HG02885 (cell line): ENCODE measurements around the gene RTP3.
A peak's percentile ranks its signal among the peaks of the same experiment; 100 is the strongest.

ENCODE experiments used
- ATAC-seq: cut with Tn5 transposase; IDR thresholded peaks from one replicate; pipeline ENCODE4 v1.9.1; 2021; ENCODE audit warnings: mild to moderate bottlenecking; ENCODE audit not compliant: unreplicated experiment, poor library complexity

The RTP3 gene

DNA sequence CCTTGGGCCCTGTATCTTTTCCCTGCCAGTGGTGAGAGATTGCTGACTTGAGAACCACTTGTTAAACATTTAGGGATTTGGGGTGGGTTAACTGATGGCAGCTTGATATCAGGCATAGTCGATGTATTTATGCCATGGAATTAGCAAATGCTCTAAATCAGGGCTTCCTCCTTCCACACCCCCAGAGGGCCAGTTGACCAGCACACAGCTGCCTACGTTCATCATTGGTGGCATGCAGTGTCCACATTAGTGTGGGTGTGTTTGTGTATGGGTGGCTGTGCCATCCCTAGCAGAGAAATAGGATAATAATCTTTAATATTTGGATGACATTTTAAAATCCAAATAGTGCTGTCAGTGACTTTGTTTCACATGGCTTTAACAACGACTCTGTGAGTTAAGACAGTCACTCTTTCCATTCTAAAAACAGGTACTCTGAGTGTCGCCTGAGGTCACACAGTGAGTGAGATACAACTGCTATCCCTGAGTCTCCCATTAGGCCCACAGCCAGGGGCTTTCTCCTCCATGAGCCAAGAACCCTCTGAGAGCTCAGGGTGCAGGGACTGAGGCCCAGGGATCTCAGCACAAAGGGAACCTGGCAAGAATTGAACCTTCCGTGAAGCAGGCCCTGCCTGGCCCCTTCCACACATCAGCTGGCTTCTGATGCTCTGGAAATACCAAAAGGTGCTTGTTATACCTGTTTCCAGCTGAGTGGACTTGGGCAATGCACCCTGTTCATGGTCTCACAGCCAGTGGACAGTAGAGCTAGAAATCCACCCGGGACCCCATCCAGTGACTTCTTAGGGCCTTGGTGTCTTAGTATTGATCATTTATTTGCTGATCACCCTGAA, 28.8 kb upstream of the RTP3 start:
- ATAC-seq: no peak

DNA sequence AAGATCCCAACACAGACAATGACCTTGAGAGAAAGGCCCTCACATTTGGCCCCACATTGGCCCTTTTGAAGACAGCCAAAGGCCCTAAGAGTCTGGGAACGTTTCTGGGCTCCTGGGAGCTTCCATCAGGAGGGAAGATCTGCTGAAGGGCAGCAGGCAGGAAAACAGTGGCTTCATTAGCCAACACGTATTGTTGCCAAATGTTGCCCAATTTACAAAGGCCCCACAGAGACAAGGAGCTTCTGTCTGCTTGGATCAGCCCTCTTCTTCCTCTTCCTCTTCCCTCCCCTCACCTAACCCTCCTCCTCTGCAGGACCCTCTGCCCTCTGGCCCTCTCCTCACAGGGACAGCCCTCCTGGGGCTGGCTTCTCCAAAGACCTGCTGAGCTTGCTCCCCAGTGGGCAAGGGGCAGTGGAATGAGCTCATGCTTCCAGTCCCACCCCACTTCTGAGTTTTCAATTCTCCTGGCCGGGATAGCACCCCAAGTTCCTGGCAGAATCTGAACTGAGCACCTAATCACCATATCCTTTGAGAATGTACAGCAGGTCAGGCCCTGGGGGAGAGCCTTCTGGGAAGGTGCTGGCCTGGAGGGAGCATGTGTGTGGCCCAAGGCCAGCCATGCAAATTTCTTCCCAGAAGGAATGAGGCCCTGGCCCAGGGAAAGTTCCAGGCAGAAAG, 28.0 kb upstream of the RTP3 start:
- no peak for ATAC-seq

DNA sequence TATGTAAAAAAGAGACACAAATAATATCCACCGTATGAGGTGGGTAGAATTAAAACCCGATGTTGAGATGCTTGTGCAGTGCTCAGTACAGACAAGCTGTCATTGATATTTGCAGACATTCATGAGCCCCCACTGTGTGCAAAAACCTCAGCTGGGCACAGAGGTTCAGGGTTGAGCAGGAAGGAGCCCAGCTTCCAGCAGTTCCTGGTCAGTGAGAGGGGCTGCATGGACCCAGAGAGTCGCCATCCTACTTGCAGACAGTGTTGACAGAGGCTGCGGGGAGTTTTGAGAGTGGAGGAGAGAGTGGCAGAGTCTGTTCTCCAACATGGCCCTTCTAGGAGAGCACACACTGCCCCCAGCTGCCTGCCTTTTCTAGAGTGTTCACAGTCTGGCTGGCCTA, 26.9 kb upstream of the RTP3 start:
- no peak for ATAC-seq

DNA sequence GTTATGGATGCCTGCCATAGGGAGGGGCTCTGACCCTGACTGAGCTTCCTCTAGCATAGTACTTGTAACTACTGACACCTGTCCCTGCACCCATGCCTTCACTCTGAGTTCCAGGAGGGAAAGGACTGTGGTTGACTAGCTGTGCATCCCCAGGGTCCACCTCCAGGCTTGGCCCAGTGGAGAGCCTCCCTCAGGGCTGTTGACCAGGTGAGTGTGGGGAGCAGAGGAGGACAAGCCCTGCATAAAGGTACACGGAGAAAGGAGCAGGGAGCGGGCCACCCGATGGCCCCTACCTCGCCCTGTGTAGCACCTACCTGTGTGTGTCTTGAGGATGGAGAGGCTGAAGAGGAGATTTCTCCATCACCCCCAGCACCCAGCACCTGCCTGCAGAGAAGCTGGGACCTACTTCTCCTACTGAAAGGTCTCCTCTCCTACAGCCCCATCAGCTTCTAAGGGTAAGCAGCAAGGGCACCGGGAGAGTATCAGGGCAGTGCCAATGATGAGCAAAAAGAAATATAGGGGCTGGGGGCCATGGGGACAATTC, 26.3 kb upstream of the RTP3 start:
- no peak for ATAC-seq

DNA sequence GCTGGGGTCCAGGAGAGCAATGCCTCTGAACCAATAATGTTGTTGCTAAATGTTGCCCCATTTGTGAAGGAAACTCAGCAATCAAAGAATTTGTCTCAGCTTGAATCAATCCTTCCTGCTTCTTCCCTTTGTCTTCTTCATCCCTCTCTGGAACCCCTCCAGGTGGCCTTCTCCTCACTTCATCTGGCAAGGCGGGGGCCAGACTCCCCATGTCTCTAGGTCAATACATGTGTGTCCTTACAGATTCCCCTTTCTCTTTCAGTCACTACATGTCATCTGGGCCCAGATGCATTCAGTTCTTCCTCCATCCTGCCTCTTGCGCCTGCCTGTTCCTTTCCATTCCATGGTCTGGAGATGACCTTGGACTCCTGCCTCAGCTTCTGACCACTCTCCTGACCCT, 25.0 kb upstream of the RTP3 start:
- ATAC-seq: no peak

DNA sequence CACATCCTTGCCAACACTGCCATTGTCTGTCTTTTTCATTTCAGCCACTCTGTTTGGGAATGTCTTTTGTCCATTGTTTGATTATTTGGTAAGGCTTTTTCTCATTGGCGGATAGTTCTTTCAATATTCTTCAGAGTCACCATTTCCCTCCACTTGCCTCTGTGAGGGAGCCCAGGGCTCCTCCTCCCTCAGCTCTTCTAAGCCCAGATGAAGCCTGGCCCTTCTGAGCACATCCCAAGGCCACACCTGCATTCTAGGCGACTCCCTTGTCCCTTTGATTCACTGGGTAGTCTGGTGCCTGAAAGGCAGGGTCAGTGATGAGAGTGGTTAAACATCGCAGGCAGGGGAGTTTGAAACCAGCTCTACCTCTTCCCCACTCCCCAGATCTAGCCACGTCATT, 20.6 kb upstream of the RTP3 start:
- no peak for ATAC-seq

DNA sequence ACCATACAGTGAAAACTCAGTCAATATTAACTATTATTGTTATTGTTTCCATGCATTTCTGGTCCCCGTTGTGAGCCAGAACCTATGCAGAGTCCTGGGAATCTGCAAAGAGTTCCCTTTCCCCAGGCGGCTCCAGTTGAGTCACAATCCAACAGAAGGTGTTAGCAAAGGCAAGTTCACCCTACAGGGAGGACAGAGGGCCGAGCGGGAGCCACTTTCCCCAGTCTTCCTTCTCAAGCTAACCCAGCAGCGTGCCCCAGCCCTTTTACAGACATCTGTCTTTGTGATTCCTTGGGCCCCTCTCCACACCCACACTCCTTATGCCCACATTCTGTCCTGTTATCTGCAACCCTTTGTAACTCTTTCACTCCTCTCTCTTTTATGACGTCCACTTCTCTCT, 20.0 kb upstream of the RTP3 start:
- no peak for ATAC-seq

DNA sequence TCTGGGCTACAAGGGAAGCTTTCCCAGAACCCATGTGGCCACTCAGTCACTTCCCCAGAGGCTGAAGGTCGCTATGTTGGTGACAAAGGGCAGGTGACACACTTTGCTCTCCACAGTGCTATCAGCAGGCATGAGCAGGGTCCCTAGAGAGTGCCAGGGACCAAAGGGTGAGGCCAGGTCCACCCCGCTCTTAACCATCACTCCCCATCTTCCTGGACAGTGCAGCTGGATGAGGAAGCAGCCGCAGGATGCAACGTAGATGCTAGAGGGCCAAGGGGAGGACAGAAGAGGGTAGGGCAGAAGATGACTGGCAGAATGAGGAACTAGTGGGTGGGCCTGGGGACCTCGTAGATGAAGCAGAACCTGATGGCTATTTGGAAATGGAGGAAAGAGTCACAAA, 19.4 kb upstream of the RTP3 start:
- ATAC-seq: no peak

DNA sequence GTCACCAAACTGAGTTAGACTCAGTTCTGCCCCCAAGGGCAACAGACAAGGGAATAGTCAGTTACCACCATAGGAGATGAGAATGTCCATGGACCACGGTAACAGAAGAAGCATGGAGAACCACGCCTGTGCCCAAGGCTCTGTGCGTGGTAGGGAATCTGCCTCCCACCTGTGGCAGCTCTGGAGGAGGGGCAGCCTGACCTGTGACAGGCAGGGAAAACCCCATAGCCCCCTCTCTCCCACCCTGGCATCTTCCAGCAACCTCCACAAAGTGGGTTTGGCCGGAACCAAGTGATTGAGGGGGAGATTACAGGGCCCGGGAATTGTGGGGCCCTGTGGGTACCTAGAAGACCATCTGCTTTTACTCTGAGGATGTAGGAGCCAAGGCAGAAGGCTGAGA, 18.8 kb upstream of the RTP3 start:
- no peak for ATAC-seq

DNA sequence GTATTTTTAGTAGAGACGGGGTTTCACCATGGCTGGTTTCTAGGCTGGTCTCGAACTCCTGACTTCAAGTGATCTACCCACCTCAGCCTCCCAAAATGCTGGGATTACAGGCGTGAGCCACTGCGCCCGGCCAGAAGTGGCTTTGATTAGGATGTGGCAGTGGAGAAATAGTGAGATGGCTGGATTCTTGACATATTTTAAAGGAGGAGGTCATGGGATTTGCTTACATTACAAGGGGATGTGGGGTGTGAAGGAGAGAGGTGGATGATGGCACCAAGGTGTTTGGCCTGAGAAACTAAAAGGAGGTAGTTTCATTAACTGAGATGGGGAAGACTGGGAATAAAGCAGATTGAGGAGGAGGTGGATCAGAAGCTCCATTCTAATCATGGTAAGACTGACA, 18.1 kb upstream of the RTP3 start:
- no peak for ATAC-seq

DNA sequence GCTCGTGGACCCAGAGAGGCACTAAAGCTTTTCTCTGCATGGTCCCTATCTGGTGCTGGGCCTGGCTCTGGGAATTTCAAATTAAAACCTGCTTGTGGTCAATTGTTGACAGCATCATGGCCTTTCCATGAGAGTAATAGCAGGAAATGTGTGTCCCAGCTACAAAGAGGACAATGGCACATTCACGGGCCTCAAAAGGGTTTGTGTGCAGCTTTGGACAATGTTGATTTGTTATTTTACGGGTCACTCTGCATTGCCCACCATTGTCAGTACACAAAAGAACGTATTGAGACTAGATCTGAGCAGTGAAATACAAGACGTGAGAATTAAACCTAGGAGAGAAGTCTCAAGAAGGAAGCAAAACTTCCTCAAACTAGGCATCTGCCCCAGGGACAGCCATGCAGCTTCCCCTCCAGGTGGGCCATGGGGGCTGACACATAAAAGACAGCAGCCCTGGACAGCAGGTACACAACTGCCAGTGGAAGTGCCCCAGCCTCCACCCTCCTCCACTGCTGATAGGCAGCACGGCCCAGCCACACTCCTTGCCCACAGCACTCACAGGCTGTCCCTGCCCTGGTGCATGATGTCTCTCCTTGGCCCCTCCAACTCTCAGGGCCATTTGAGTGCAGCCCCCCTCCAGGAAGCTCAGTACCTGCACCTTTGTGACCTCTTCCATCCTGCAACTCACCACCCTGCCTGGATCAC, 17.1 kb upstream of the RTP3 start:
- ATAC-seq: no peak

DNA sequence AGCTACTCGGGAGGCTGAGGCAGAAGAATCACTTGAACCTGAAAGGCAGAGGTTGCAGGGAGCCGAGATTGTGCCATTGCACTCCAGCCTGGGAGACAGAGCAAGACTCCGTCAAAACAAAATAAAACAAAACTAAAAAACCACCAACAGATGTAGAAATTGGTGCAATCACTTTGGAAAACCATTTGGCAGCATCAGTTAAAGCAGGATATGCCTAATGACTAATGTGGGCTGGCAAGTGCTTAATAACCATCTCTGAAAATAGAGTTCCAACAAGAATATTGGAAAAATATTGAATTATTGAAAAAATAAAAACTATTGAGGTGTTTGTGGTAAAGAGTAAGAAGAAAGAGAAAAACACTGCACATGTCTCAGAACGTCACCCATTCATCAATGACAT, 16.1 kb upstream of the RTP3 start:
- ATAC-seq: no peak

DNA sequence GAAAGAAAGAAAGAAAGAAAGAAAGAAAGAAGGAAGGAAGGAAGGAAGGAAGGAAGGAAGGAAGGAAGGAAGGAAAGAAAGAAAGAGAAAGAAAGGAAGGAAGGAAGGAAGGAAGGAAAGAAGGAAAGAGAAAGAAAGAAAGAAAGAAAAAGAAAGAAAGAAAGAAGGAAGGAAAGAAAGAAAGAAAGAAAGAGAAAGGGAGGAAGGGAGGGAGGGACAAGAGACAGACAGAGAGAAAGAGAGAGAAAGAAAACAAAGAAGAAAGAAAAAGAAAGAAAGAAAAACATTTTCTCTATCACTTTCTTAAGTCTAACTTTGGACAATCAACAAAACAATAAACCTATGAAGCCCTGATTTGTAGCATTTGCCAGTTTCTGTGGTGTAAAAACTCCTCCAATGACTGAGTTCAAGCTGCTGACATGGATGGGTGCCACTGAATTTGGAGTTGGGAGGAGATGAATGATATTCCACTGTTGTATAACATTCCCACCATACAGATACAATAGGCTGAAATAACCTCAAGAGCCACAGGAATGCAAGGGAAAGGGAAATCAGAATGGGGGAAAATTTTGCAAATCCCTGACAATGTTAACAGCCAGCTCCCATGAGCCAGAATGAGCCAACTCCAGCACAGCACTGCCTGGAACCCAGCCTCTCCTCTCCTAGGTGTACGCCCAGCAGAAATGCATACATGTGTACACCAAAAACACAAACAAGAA, 15.0 kb upstream of the RTP3 start:
- no peak for ATAC-seq

DNA sequence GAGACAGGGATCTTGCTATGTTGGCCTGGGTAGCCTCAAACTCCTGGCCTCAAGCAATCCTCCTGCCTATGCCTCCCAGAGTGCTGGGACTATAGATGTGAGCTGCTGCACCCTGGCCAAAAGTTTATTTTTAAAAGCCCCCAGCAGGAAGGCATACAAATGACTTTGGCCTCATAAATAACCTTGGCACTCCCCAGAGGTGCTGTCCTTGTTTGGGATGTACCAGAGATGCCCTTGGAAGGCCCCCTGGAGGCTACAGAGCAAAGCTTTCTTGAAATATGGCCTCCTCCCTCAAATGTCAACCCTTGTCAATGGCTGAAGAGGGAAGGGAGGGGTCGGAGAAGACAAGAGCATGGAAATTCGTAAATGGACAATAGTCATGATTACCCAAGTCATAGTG, 14.0 kb upstream of the RTP3 start:
- no peak for ATAC-seq

DNA sequence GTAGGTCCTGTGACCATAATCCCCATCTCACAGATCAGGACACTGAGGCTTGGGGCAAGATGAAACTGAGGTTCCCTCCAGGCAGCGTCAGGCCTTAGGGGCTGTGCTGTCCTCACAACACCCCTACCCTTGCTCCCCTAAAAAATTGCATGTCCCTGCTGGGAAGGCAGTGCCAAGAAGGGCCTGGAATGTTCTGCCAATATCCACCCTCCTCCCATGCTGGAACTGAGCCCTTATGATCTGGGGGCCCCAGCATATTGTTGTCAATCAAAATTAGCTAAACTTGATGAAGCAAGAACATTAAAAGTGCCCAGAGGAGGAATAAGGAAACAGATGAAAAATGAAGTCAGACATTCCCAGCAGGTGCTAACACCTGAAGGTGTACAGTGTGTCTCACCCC, 13.4 kb upstream of the RTP3 start:
- ATAC-seq: no peak

DNA sequence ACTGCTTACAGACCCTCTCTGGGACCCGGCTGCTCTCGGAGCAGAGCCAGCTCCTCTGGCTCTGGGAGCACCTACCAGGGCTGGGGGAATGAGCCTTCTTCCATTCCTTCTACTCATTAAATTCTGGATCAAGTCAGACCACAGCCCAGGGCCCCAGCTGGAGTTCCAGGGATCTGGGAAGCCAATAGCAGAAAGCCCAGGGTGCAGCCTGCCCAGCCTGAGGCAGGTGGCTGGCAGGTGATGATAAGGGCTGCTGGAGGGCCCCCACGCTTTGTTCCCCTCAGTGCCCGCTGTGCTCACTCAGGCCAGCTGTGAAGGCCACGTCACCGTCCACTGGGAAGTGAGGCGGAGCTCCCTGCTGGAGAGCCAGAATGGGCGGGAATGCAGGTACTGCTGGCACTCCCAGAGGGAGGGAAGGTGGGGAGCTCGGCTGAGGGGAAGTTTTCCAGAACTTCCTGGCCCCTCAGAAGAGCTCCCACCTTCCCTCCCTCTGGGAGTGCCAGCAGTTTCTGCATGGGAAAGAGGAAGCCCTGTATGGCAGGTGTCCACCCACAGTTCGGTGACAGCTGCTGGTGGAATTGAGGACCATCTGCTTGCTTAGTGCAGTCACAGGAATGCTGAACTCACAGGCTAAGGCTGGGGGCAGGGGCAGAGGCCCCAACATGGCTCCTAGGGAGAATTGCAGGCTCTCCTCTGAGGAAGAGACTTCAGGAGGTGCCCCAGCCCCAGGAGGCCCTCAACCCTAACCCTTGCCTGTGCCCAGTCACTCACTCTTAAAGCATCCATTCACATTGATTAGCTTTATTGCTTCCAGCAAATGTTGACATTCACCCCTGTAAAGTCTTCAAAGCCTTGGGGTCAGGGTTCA, 12.6 kb upstream of the RTP3 start:
- no peak for ATAC-seq

DNA sequence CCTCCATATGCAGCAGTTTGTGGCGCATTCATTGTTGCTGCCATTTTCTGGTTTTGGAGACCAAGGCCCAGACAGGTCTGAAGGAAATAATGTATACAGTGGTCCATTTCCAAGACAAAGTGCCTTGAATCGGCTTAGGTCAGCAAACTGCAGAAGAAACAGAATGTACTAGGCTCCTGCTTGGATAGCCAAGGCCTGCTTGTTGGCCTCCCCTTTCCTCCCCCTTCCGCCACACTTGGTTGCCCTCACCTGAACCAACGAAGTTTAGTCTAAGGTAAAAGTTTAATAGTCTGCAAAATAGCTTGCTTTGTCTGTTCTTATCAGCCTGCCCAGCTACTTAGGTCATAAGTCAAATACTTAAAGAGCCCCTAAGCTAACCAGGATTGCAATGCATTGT, 12.0 kb upstream of the RTP3 start:
- no peak for ATAC-seq

DNA sequence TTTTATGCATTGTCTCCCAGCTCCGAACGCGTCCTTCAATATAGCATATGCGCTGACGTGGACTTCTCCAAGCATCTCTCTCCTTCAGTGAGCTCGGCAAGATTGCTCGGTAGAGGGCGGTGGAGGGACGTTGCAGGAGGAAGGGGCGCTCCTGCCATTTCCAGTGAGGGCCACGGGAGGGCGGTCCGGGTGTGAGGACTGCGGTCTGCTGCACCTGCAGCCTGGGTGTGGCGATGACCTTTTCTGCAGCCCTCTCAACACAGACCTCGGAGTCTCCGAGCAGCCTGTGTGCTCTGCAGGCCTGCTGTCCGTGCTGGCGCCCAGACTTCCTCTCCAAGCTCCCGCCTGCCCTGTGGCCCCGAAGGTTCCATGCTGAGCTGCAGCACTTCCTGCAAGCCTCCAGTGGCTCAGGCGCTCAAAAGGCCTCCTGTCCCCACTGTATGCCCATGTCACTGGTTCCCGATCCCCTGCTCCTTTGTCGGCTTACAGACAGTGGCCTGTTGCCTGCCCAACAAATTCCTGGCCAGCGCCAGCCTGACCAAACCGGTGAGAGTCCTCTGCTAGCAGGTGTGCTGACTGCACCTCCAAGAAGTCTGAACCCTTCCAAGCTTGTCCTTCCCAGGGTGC, 8.9 kb upstream of the RTP3 start:
- ATAC-seq: peak; percentile 93

DNA sequence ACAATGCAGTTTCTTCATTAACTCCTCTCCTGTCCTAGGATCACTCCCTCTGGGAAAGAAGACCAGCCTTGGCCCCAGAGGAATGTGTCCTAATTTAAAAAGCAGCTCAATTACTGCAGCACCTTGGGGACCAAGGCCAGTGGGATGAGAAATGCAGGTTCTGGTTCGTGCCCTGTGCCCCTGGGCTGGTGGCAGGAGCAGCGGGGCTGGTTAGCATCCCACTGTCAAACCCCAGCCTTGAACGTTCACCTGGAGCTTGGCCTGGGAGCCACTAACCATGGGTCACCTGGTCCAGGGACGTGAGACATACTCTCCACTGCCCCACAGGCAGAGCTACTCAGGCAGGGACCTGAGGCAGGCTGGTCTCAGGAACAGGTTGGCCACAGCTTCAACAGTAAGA, 8.4 kb upstream of the RTP3 start:
- no peak for ATAC-seq
